OCI-LY1 (cell line): ENCODE measurements around the gene BTG4.

Experiments
- EZH2 ChIP-seq: fragments of 200-600 bp; sonication (generic), shearing (Covaris generic); IDR thresholded peaks from 2 replicates; pipeline ENCODE4 v1.8.0; 2017; ENCODE audit warnings: borderline replicate concordance, mixed run types, mild to moderate bottlenecking, antibody characterized with exemption, low read length, moderate library complexity, mixed read lengths
- TF ChIP-seq, protein P1 (sequence below): fragments of 200-600 bp; sonication (generic), shearing (Covaris generic); IDR thresholded peaks from 2 replicates; pipeline ENCODE4 v1.5.1; 2017; ENCODE audit warnings: mild to moderate bottlenecking, antibody characterized with exemption, low read length, moderate library complexity, mixed read lengths

DNA sequence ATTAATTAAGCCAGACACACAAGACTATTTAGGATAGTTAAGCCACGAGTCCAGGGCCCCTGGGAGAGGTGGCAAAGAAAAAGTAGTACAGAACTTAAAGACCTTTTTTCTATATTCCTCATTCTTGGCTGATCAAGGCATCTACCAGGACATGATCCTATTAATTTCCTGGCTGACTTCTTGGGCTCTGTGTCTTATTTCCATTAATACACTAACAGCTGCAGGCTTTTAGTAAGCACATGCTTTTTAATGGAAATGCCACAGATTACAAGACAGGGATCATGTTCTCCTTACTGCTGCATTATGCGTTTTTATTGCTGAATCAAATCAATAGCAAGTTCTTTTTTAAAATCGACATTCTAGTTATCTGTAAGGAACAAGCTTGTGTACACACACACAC is 35.2 kb downstream of the BTG4 start:
- TF ChIP-seq, protein P1, sequence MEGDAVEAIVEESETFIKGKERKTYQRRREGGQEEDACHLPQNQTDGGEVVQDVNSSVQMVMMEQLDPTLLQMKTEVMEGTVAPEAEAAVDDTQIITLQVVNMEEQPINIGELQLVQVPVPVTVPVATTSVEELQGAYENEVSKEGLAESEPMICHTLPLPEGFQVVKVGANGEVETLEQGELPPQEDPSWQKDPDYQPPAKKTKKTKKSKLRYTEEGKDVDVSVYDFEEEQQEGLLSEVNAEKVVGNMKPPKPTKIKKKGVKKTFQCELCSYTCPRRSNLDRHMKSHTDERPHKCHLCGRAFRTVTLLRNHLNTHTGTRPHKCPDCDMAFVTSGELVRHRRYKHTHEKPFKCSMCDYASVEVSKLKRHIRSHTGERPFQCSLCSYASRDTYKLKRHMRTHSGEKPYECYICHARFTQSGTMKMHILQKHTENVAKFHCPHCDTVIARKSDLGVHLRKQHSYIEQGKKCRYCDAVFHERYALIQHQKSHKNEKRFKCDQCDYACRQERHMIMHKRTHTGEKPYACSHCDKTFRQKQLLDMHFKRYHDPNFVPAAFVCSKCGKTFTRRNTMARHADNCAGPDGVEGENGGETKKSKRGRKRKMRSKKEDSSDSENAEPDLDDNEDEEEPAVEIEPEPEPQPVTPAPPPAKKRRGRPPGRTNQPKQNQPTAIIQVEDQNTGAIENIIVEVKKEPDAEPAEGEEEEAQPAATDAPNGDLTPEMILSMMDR: no peak
- TF ChIP-seq EZH2: no peak
